CD14-positive monocyte (primary cell): ENCODE measurements around the gene VEGFC. TPM values are rescaled to one million over a fixed set of nuclear protein-coding genes. Genes with fewer than 3 reads are reported as not detected.

Source experiments
- DNase-seq, 3 donors: peaks; one replicate each; pipeline ENCODE4 v3.0.0-alpha.2; 2011 to 2022
- H2AFZ ChIP-seq: 2 replicates; pipeline ENCODE4 v1.6.0; 2012; ENCODE audit warnings: mild to moderate bottlenecking, low read depth, low read length, inconsistent platforms; ENCODE audit not compliant: insufficient read depth, poor library complexity, severe bottlenecking
- H3K27ac ChIP-seq, 2 donors: 1 replicate in 1 of 2; 2 replicates in 1 of 2; pipeline ENCODE4 v1.5.1; 2012 to 2013; ENCODE audit warnings: low read length in 2 of 2, control low read depth in 1 of 2, inconsistent platforms in 1 of 2, low read depth in 1 of 2, mild to moderate bottlenecking in 1 of 2
- H3K27me3 ChIP-seq, 2 donors: one replicate each; pipeline versions ENCODE4 v1.6.0 to v1.6.1; 2011 to 2013; ENCODE audit warnings: low read length in 2 of 2; ENCODE audit not compliant: control insufficient read depth in 2 of 2, insufficient read depth in 2 of 2
- H3K36me3 ChIP-seq, 2 donors: replicated peaks in 1 of 2; 1 replicate in 1 of 2; 2 replicates in 1 of 2; pipeline versions ENCODE4 v1.5.1 to v1.6.1; 2012 to 2013; ENCODE audit warnings: low read length in 2 of 2, control low read depth in 1 of 2, inconsistent platforms in 1 of 2, mild to moderate bottlenecking in 1 of 2; ENCODE audit not compliant: insufficient read depth in 2 of 2, control insufficient read depth in 1 of 2
- H3K4me1 ChIP-seq, 2 donors: 1 replicate in 1 of 2; 2 replicates in 1 of 2; pipeline versions ENCODE4 v1.5.1 to v1.6.1; 2012 to 2013; ENCODE audit warnings: low read length in 2 of 2, control low read depth in 1 of 2, inconsistent platforms in 1 of 2, mild to moderate bottlenecking in 1 of 2, moderate library complexity in 1 of 2; ENCODE audit not compliant: insufficient read depth in 2 of 2, control insufficient read depth in 1 of 2
- H3K4me2 ChIP-seq: replicated peaks from 2 replicates; pipeline ENCODE3; 2012; ENCODE audit warnings: low read length, moderate library complexity, mild to moderate bottlenecking; ENCODE audit not compliant: poor library complexity, severe bottlenecking; ENCODE audit errors: extremely low read depth
- H3K4me3 ChIP-seq, 3 experiments: fragments of 200-600 bp in 1 of 3; sonication (generic) in 1 of 3; replicated peaks in 1 of 3; 1 replicate in 2 of 3; 2 replicates in 1 of 3; pipeline ENCODE4 v1.5.1; 2011 to 2013; ENCODE audit warnings: low read length in 3 of 3, mild to moderate bottlenecking in 3 of 3, control low read depth in 2 of 3, low read depth in 2 of 3, inconsistent platforms in 1 of 3, moderate library complexity in 1 of 3
- H3K79me2 ChIP-seq: 2 replicates; pipeline ENCODE4 v1.6.0; 2012; ENCODE audit warnings: mild to moderate bottlenecking, control low read depth, inconsistent platforms, low read length, moderate library complexity; ENCODE audit not compliant: insufficient read depth
- H3K9ac ChIP-seq: 2 replicates; pipeline ENCODE4 v1.6.0; 2017; ENCODE audit warnings: low read length, mild to moderate bottlenecking; ENCODE audit not compliant: insufficient read depth, poor library complexity, severe bottlenecking
- H3K9me3 ChIP-seq, 2 donors: replicated peaks in 1 of 2; 1 replicate in 1 of 2; 2 replicates in 1 of 2; pipeline versions ENCODE4 v1.5.1 to v1.6.1; 2012 to 2013; ENCODE audit warnings: low read length in 2 of 2, control low read depth in 1 of 2; ENCODE audit not compliant: control insufficient read depth in 1 of 2, insufficient read depth in 1 of 2
- H4K20me1 ChIP-seq: 2 replicates; pipeline ENCODE4 v1.6.0; 2012; ENCODE audit warnings: mild to moderate bottlenecking, low read length, control low read depth, moderate library complexity; ENCODE audit not compliant: insufficient read depth
- H3K27ac Mint-ChIP-seq, 7 donors: one replicate each; pipeline ENCODE4 v1.8.0; 2020; ENCODE audit warnings: mild to moderate bottlenecking in 7 of 7, mixed read lengths in 7 of 7, moderate library complexity in 6 of 7, inconsistent platforms in 2 of 7
- H3K27me3 Mint-ChIP-seq, 3 donors: one replicate each; pipeline ENCODE4 v1.8.0; 2021 to 2022; ENCODE audit warnings: low read depth in 3 of 3, mild to moderate bottlenecking in 3 of 3, mixed read lengths in 3 of 3, moderate library complexity in 3 of 3, inconsistent platforms in 1 of 3
- H3K36me3 Mint-ChIP-seq, 2 donors: one replicate each; pipeline ENCODE4 v1.8.0; 2020; ENCODE audit warnings: mixed read lengths in 2 of 2, inconsistent platforms in 1 of 2, mild to moderate bottlenecking in 1 of 2
- H3K4me1 Mint-ChIP-seq: one replicate; pipeline ENCODE4 v1.8.0; 2020; ENCODE audit warnings: mild to moderate bottlenecking, mixed read lengths
- H3K4me3 Mint-ChIP-seq, 2 donors: one replicate each; pipeline ENCODE4 v1.8.0; 2020; ENCODE audit warnings: mild to moderate bottlenecking in 2 of 2, mixed read lengths in 2 of 2, moderate library complexity in 1 of 2
- H3K9me3 Mint-ChIP-seq, 7 donors: one replicate each; pipeline ENCODE4 v1.8.0; 2020 to 2022; ENCODE audit warnings: mixed read lengths in 7 of 7, mild to moderate bottlenecking in 6 of 7, moderate library complexity in 6 of 7, inconsistent platforms in 2 of 7
- WGBS: methylation state at CpG from one replicate; pipeline ENCODE4 v1.1.5; 2013; ENCODE audit warnings: missing lambda C conversion rate; ENCODE audit not compliant: insufficient coverage; 5-methylcytosine and 5-hydroxymethylcytosine counted together
- intact Hi-C, 2 donors: fragments of 100-400 bp; cut with micrococcal nuclease; formaldehyde crosslinking; loops; one replicate each; pipeline versions ENCODE4 v1.15.0 to v1.15.1; 2023
- polyA plus RNA-seq, 3 donors: library from polyadenylated mRNA; depleted of rRNA in 1 of 3; unstranded in 2 of 3; stranded (reverse) in 1 of 3; fragments of 300-500 nt in 2 of 3; fragments of >200 nt in 1 of 3; fragmentation: Illumina TruSeq in 2 of 3; gene quantifications; 1 replicate in 2 of 3; 2 replicates in 1 of 3; pipeline ENCODE4 v1.2.3, GENCODE V29; 2012 to 2021
- TF ChIP-seq, protein P1 (sequence below): fragments of 200-600 bp; IDR thresholded peaks from one replicate; pipeline ENCODE4 v1.8.0; 2022; ENCODE audit warnings: antibody characterized with exemption, mild to moderate bottlenecking

VEGFC gene
- polyA plus RNA-seq, 3 donors: not detected

DNA sequence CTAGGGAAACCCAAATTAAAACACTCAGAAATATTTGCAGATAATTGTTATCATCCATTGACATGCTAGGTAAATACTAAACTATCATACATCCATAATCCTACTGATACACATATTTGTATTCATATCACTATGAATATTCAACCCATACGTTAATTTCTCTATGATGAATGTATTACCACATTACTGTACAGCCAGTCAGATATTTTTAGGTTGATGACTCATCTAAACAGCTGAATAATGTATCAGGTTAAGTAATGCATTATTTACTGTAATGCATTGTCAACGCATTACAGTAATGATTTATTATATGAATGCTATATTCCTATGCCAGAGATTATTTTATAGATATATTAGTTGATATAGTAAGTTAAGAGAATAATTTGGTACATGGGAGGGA lies 37.1 kb downstream of the VEGFC start:
- H3K27me3 Mint-ChIP-seq: peaks cover 0 to under 1% (median 0%) of the 10 kb centered on the region in 3 donors
- H3K27ac ChIP-seq: no peak overlapping the region
- no peak overlapping the region for H3K27ac Mint-ChIP-seq
- intact Hi-C loops: no loop called here
- H2AFZ ChIP-seq: no peak overlapping the region
- TF ChIP-seq, protein P1, sequence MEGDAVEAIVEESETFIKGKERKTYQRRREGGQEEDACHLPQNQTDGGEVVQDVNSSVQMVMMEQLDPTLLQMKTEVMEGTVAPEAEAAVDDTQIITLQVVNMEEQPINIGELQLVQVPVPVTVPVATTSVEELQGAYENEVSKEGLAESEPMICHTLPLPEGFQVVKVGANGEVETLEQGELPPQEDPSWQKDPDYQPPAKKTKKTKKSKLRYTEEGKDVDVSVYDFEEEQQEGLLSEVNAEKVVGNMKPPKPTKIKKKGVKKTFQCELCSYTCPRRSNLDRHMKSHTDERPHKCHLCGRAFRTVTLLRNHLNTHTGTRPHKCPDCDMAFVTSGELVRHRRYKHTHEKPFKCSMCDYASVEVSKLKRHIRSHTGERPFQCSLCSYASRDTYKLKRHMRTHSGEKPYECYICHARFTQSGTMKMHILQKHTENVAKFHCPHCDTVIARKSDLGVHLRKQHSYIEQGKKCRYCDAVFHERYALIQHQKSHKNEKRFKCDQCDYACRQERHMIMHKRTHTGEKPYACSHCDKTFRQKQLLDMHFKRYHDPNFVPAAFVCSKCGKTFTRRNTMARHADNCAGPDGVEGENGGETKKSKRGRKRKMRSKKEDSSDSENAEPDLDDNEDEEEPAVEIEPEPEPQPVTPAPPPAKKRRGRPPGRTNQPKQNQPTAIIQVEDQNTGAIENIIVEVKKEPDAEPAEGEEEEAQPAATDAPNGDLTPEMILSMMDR: no peak
- no peak overlapping the region for H3K4me2 ChIP-seq
- H3K9me3 ChIP-seq: no peaks in the 10 kb centered on the region
- no peak overlapping the region for H3K4me3 ChIP-seq
- H3K79me2 ChIP-seq: no peaks in the 10 kb centered on the region
- H3K36me3 ChIP-seq: no peaks in the 10 kb centered on the region
- no peaks in the 10 kb centered on the region for H3K36me3 Mint-ChIP-seq
- H3K4me1 ChIP-seq: no peaks in the 10 kb centered on the region
- WGBS: no CpG with 5 or more reads among the region's 2 CpGs
- H4K20me1 ChIP-seq: no peaks in the 10 kb centered on the region
- no peak overlapping the region for H3K9ac ChIP-seq
- no peak overlapping the region for H3K4me3 Mint-ChIP-seq
- peaks cover 0 to 3% (median 0%) of the 10 kb centered on the region in 7 donors for H3K9me3 Mint-ChIP-seq
- H3K27me3 ChIP-seq: no peaks in the 10 kb centered on the region
- no peak for DNase-seq
- no peaks in the 10 kb centered on the region for H3K4me1 Mint-ChIP-seq

DNA sequence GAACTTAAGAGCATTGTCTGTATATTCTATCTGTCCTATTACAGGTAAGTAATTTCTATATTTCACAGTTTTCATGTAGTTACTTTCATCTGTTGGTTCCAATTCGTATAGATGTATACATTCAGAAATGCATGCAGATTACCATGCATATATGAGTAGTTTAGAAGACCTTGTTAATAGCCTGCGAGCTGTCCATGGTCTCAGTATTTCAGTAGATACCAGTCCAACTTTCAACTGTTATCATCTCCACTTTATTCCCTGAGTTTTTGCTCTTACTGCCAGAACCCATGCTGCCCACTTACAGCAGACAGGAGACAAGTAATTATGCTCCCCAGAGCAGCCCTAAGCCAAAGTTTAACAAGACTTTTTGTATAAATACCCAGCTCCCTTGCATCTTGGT lies 37.7 kb downstream of the VEGFC start:
- H3K36me3 ChIP-seq: no peaks in the 10 kb centered on the region
- Mint-ChIP-seq H3K27me3 (no peaks in the 10 kb centered on the region), H3K9me3 (peaks cover 0 to 3% (median 0%) of the 10 kb centered on the region in 7 donors), H3K4me3 (no peak overlapping the region), H3K4me1 (no peaks in the 10 kb centered on the region), H3K27ac (no peak overlapping the region), H3K36me3 (no peaks in the 10 kb centered on the region)
- H3K4me3 ChIP-seq: no peak overlapping the region
- intact Hi-C loops: no loop called here
- H3K79me2 ChIP-seq: no peaks in the 10 kb centered on the region
- H3K27me3 ChIP-seq: no peaks in the 10 kb centered on the region
- no peak overlapping the region for H3K27ac ChIP-seq
- no CpG with 5 or more reads among the region's 2 CpGs for WGBS
- H3K4me1 ChIP-seq: no peaks in the 10 kb centered on the region
- TF ChIP-seq, protein P1: no peak
- no peak overlapping the region for H3K9ac ChIP-seq
- no peak overlapping the region for H2AFZ ChIP-seq
- H3K9me3 ChIP-seq: no peaks in the 10 kb centered on the region
- no peaks in the 10 kb centered on the region for H4K20me1 ChIP-seq
- H3K4me2 ChIP-seq: no peak overlapping the region
- DNase-seq: no peak
